Caki2 (cell line): ENCODE data around the gene IQCN. TPM values are rescaled to one million over a fixed set of nuclear protein-coding genes. Genes with fewer than 3 reads are reported as not detected.

ENCODE experiments used
- total RNA-seq: library from RNA; depleted of rRNA; stranded (reverse); fragments of >200 nt; shearing (Covaris generic); gene quantifications from 2 replicates; pipeline ENCODE4 v1.2.3, GENCODE V29; 2014; ENCODE audit warnings: low replicate concordance; rRNA removed

IQCN gene
- total RNA-seq, 1 experiment from 2014 or later = not detected

Other genes starting within 250 kb of the IQCN start
- 0.44 TPM in 1 of 2 replicates, not detected in the other for gene IL12RB1, start 187.5 kb downstream of the IQCN start, total RNA-seq
- 1.8 and 5.5 TPM in 2 replicates for gene MAST3, start 176.7 kb downstream of the IQCN start, total RNA-seq
- 8.1 and 43.6 TPM in 2 replicates for gene PIK3R2, start 121.3 kb downstream of the IQCN start, total RNA-seq
- gene IFI30, start 100.6 kb downstream of the IQCN start, total RNA-seq = 51.9 and 79.3 TPM in 2 replicates
- 10.3 and 22.3 TPM in 2 replicates for gene MPV17L2, start 81.2 kb downstream of the IQCN start, total RNA-seq
- 0.84 TPM in 1 of 2 replicates, not detected in the other for gene RAB3A, start 70.4 kb downstream of the IQCN start, total RNA-seq
- not detected in 2 replicates for gene PDE4C, start 48.0 kb downstream of the IQCN start, total RNA-seq
- 115 and 120 TPM in 2 replicates for gene JUND, start 7.2 kb upstream of the IQCN start, total RNA-seq
- gene LSM4, start 48.6 kb upstream of the IQCN start, total RNA-seq = 828 and 869 TPM in 2 replicates
- 15.4 and 17.8 TPM in 2 replicates for gene PGPEP1, start 66.1 kb upstream of the IQCN start, total RNA-seq
- gene GDF15, start 111.7 kb upstream of the IQCN start, total RNA-seq = 349 and 410 TPM in 2 replicates
- gene LRRC25, start 123.2 kb upstream of the IQCN start, total RNA-seq = not detected in 2 replicates
- 87.5 and 106 TPM in 2 replicates for gene SSBP4, start 144.9 kb upstream of the IQCN start, total RNA-seq
- 118 and 155 TPM in 2 replicates for gene ISYNA1, start 163.7 kb upstream of the IQCN start, total RNA-seq
- gene ELL, start 247.6 kb upstream of the IQCN start, total RNA-seq = 8.4 and 26.0 TPM in 2 replicates